PFSK-1 (cell line): Measurements from ENCODE around the gene KLK1.

Experiments
- FOXP2 ChIP-seq: optimal IDR thresholded peaks from 2 replicates; pipeline ENCODE3; 2011; ENCODE audit warnings: borderline replicate concordance, control low read depth, inconsistent platforms; ENCODE audit not compliant: insufficient read depth; ENCODE audit errors: extremely low read length, extremely low read depth
- POLR2AphosphoS5 ChIP-seq: IDR thresholded peaks from 2 replicates; pipeline ENCODE4 v1.6.1; 2012; ENCODE audit warnings: low read depth, mild to moderate bottlenecking, control low read depth, low read length, moderate library complexity
- REST ChIP-seq, 2 experiments: IDR thresholded peaks; 2 replicates each; pipeline versions ENCODE4 v1.6.1 to v1.8.0; 2011 to 2012; ENCODE audit warnings: low read depth in 2 of 2, low read length in 2 of 2, control low read depth in 1 of 2, inconsistent platforms in 1 of 2, mild to moderate bottlenecking in 1 of 2, moderate library complexity in 1 of 2; ENCODE audit not compliant: insufficient read depth in 1 of 2
- SIN3A ChIP-seq: IDR thresholded peaks from 2 replicates; pipeline ENCODE4 v1.6.1; 2012; ENCODE audit warnings: mild to moderate bottlenecking, low read length, moderate library complexity, borderline replicate concordance; ENCODE audit not compliant: insufficient read depth
- TAF1 ChIP-seq: IDR thresholded peaks from 2 replicates; pipeline ENCODE4 v1.6.1; 2012; ENCODE audit warnings: low read length, control low read depth, borderline replicate concordance; ENCODE audit not compliant: insufficient read depth

Gene KLK1

GRCh38 chr19:50861496-50862286 lies 38.1 kb upstream of the KLK1 start:
- no peak for TF ChIP-seq POLR2AphosphoS5
- no peak for TF ChIP-seq TAF1
- no peak for TF ChIP-seq REST (IDR thresholded peaks at IDR 0.05; ENCODE audit: insufficient read depth in 1 of 2, low read depth in 2 of 2, low read length in 2 of 2)

GRCh38 chr19:50861010-50861409 lies 37.4 kb upstream of the KLK1 start:
- TF ChIP-seq POLR2AphosphoS5 (no peak), REST (IDR thresholded peaks at IDR 0.05; ENCODE audit: insufficient read depth in 1 of 2, low read depth in 2 of 2, low read length in 2 of 2) (no peak), TAF1 (no peak), FOXP2 (no peak), SIN3A (no peak)

- no peak for TF ChIP-seq REST (IDR thresholded peaks at IDR 0.05; ENCODE audit: insufficient read depth in 1 of 2, low read depth in 2 of 2, low read length in 2 of 2)
- TF ChIP-seq FOXP2 = no peak
- TF ChIP-seq TAF1 = no peak
- no peak for TF ChIP-seq SIN3A
- no peak for TF ChIP-seq POLR2AphosphoS5
Measured at GRCh38 chr19:50859849-50860248, 36.3 kb upstream of the KLK1 start.

- TF ChIP-seq SIN3A = no peak
- no peak for TF ChIP-seq REST (IDR thresholded peaks at IDR 0.05; ENCODE audit: insufficient read depth in 1 of 2, low read depth in 2 of 2, low read length in 2 of 2)
- no peak for TF ChIP-seq FOXP2
- TF ChIP-seq POLR2AphosphoS5 = no peak
- TF ChIP-seq TAF1 = no peak
Measured at GRCh38 chr19:50858886-50859285, 35.3 kb upstream of the KLK1 start.

DNA sequence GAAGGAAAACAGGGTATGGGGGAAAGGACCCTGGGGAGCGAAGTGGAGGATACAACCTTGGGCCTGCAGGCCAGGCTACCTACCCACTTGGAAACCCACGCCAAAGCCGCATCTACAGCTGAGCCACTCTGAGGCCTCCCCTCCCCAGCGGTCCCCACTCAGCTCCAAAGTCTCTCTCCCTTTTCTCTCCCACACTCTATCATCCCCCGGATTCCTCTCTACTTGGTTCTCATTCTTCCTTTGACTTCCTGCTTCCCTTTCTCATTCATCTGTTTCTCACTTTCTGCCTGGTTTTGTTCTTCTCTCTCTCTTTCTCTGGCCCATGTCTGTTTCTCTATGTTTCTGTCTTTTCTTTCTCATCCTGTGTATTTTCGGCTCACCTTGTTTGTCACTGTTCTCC lies 33.8 kb upstream of the KLK1 start:
- TF ChIP-seq REST (IDR thresholded peaks at IDR 0.05; ENCODE audit: insufficient read depth in 1 of 2, low read depth in 2 of 2, low read length in 2 of 2) = no peak
- TF ChIP-seq FOXP2 = no peak
- no peak for TF ChIP-seq TAF1
- TF ChIP-seq POLR2AphosphoS5 = no peak
- no peak for TF ChIP-seq SIN3A
